Vagina (tissue), 2 donors: ENCODE measurements around the gene PRCP. TPM values are rescaled to one million over a fixed set of nuclear protein-coding genes. Genes with fewer than 3 reads are reported as not detected.
"Not testable (repeated sequence)": the region's sequence is repeated elsewhere in the genome, so short reads cannot be mapped to it uniquely, and the experiment has no call there.

Source experiments
- DNase-seq, 2 donors: peaks; one replicate each; pipeline ENCODE4 v3.0.0-alpha.2; 2017; ENCODE audit errors: extremely low spot score in 2 of 2
- H3K27ac ChIP-seq: fragments of 200-600 bp; sonication (generic); one replicate; pipeline ENCODE4 v1.5.1; 2019
- H3K27me3 ChIP-seq: fragments of 200-600 bp; sonication (generic); one replicate; pipeline ENCODE4 v1.5.1; 2019
- H3K36me3 ChIP-seq, 2 donors: fragments of 200-600 bp; sonication (generic); one replicate each; pipeline ENCODE4 v1.5.1; 2017 to 2019
- H3K4me1 ChIP-seq: fragments of 200-600 bp; sonication (generic); one replicate; pipeline ENCODE4 v1.5.1; 2019
- H3K4me3 ChIP-seq, 2 donors: fragments of 200-600 bp; sonication (generic); 1 replicate in 1 of 2; 2 replicates in 1 of 2; pipeline ENCODE4 v1.5.1; 2016 to 2019
- H3K9me3 ChIP-seq: fragments of 200-600 bp; sonication (generic); one replicate; pipeline ENCODE4 v1.5.1; 2019
- CTCF ChIP-seq, 3 experiments: fragments of 450-650 bp in 2 of 3; fragments of 200-600 bp in 1 of 3; sonication (generic) in 1 of 3; IDR thresholded peaks; one replicate each; pipeline ENCODE4 v1.5.1; 2017 to 2019; ENCODE audit warnings: antibody characterized with exemption in 3 of 3, mild to moderate bottlenecking in 2 of 3, moderate library complexity in 2 of 3
- POLR2A ChIP-seq, 2 donors: fragments of 450-650 bp; IDR thresholded peaks; one replicate each; pipeline ENCODE4 v1.6.1; 2017; ENCODE audit warnings: antibody characterized with exemption in 2 of 2, mild to moderate bottlenecking in 2 of 2, moderate library complexity in 2 of 2
- POLR2AphosphoS5 ChIP-seq, 2 donors: sonication (generic); formaldehyde crosslinking; IDR thresholded peaks; one replicate each; pipeline ENCODE4 v1.9.0; 2017; ENCODE audit warnings: antibody characterized with exemption in 2 of 2, mild to moderate bottlenecking in 2 of 2, low read depth in 1 of 2; ENCODE audit not compliant: insufficient read depth in 1 of 2
- intact Hi-C: fragments of 100-400 bp; cut with DNase I; formaldehyde crosslinking; loops from one replicate; pipeline ENCODE4 v1.15.1; 2023
- total RNA-seq: library from RNA; depleted of rRNA; stranded (reverse); fragments of >200 nt; gene quantifications from one replicate; pipeline ENCODE4 v1.2.3, GENCODE V29; 2016

PRCP gene
- total RNA-seq, 1 donor from 2014 or later, result 79.3 TPM

DNA sequence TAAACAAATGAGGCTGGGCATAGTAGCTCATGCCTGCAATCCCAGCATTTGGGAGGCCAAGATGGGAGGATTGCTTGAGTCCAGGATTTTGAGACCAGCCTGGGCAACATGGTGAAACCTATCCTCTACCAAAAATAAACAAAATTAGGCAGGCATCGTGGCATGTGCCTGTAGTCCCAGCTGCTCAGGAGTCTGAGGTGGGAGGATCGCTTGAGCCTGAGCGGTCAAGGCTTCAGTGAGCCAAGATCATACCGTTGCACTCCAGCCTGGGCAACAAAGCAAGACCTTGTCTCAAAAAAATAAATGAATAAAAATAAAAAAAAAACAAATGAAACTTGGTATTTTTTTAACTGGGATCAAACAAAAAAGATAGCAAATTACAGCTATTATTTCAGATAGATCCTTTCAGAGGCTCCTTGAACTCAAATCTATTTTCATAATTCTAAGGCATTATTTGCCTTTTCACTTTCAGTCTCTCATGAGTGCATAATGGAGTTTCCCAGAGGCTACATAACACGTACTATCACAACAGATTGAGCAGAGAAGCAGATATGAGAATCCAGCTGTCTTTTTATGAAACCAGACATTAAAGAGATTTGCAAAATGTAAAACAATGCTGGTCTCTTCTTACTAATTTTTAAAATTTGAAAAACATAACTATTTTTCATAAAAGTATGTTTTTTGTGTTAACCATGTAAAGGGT, 24.4 kb upstream of the PRCP start:
- no peak for DNase-seq
- TF ChIP-seq POLR2A (IDR thresholded peaks at IDR 0.05), result no peak
- no peak for TF ChIP-seq POLR2AphosphoS5 (IDR thresholded peaks at IDR 0.05; ENCODE audit: insufficient read depth in 1 of 2, low read depth in 1 of 2)
- no peak for TF ChIP-seq CTCF (IDR thresholded peaks at IDR 0.05)
- no peak overlapping the region for H3K27ac ChIP-seq
- H3K27me3 ChIP-seq, result no peaks in the 10 kb centered on the region
- intact Hi-C loops, result no loop called here
- no peak overlapping the region for H3K4me3 ChIP-seq
- H3K36me3 ChIP-seq, result no peaks in the 10 kb centered on the region
- H3K9me3 ChIP-seq, result no peaks in the 10 kb centered on the region
- H3K4me1 ChIP-seq, result no peaks in the 10 kb centered on the region

GRCh38 chr11:82922396-82923173, 22.4 kb upstream of the PRCP start:
- H3K27ac ChIP-seq, H3K4me3 ChIP-seq, DNase-seq, H3K27me3 ChIP-seq, H3K9me3 ChIP-seq, intact Hi-C loops, H3K36me3 ChIP-seq, H3K4me1 ChIP-seq: not testable (repeated sequence)

GRCh38 chr11:82920227-82920626, 20.0 kb upstream of the PRCP start:
- H3K4me3 ChIP-seq, H3K4me1 ChIP-seq, H3K9me3 ChIP-seq, H3K27ac ChIP-seq, intact Hi-C loops, H3K36me3 ChIP-seq, H3K27me3 ChIP-seq, DNase-seq: not testable (repeated sequence)

DNA sequence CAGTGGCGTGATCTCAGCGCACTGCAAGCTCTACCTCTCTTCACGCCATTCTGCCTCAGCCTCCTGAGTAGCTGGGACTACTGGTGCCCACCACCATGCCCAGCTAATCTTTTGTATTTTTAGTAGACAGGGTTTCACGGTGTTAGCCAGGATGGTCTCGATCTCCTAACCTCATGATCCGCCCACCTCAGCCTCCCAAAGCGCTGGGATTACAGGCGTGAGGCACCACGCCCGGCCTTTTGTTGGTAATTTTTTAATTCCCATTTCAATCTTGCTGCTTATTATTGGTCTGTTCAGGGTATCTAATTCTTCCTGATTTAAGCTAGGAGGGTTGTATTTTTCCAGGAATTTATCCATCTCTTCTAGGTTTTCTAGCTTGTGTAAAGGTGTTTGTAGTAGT, 19.6 kb upstream of the PRCP start:
- H3K27me3 ChIP-seq, H3K4me1 ChIP-seq, H3K36me3 ChIP-seq, H3K27ac ChIP-seq, DNase-seq, H3K9me3 ChIP-seq, H3K4me3 ChIP-seq: not testable (repeated sequence)
- intact Hi-C loops, result loop anchor here (10.0 kb wide), 1 partner anchor 335 kb away; no protein-coding TSS in a partner anchor

GRCh38 chr11:82909015-82909640, 8.9 kb upstream of the PRCP start:
- TF ChIP-seq POLR2AphosphoS5 (IDR thresholded peaks at IDR 0.05; ENCODE audit: insufficient read depth in 1 of 2, low read depth in 1 of 2), result no peak
- no peak for TF ChIP-seq CTCF (IDR thresholded peaks at IDR 0.05)
- no peak for TF ChIP-seq POLR2A (IDR thresholded peaks at IDR 0.05)
- Histone ChIP-seq H3K4me3 (no peak overlapping the region), H3K4me1 (no peaks in the 10 kb centered on the region), H3K36me3 (no peaks in the 10 kb centered on the region), H3K27ac (no peak overlapping the region), H3K9me3 (no peaks in the 10 kb centered on the region), H3K27me3 (no peaks in the 10 kb centered on the region)
- intact Hi-C loops, result no loop called here
- no peak for DNase-seq

DNA sequence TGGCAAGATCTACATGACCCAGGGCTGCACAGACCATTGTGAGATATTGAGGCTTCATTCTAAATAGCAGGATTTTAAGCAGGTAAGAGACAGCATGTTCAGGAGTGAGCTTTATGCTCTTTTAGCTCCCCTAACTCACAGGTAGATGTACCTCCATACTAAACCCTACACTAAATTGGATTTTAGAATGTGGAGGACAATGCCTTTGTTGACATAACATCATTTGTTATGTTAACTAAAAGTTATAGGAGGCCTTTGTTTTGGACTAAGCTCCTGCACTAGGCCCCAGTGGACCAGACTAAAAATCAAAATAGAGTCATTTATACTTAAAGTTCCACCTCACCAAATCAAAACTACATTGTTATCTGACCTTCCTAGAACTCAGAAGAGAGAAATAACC, 8.1 kb upstream of the PRCP start:
- H3K4me3 ChIP-seq, result no peak overlapping the region
- intact Hi-C loops, result no loop called here

More for the DNA sequence above, 8.1 kb upstream of the PRCP start:
- TF ChIP-seq POLR2AphosphoS5 (IDR thresholded peaks at IDR 0.05; ENCODE audit: insufficient read depth in 1 of 2, low read depth in 1 of 2) (no peak), CTCF (IDR thresholded peaks at IDR 0.05) (no peak), POLR2A (IDR thresholded peaks at IDR 0.05) (no peak)
- no peak for DNase-seq
- H3K4me1 ChIP-seq, result no peaks in the 10 kb centered on the region
- H3K27ac ChIP-seq, result no peak overlapping the region
- no peaks in the 10 kb centered on the region for H3K27me3 ChIP-seq
- H3K9me3 ChIP-seq, result no peaks in the 10 kb centered on the region
- no peaks in the 10 kb centered on the region for H3K36me3 ChIP-seq
